H9 (cell line): ENCODE data around the gene EGFR. TPM values are rescaled to one million over a fixed set of nuclear protein-coding genes. Genes with fewer than 3 reads are reported as not detected.

Experiments used
- DNase-seq: peaks from one replicate; pipeline ENCODE4 v3.0.0-alpha.2; 2017
- H2AFZ ChIP-seq: one replicate; pipeline ENCODE4 v1.6.1; 2013; ENCODE audit warnings: mild to moderate bottlenecking, low read length, control low read depth, moderate library complexity
- H2AK5ac ChIP-seq: 2 replicates; pipeline ENCODE4 v1.6.1; 2013; ENCODE audit warnings: low read length, control low read depth, mixed read lengths; ENCODE audit not compliant: insufficient read length
- H2BK120ac ChIP-seq: one replicate; pipeline ENCODE4 v1.6.1; 2013; ENCODE audit warnings: low read depth, mild to moderate bottlenecking, low read length, control low read depth, inconsistent platforms; ENCODE audit not compliant: poor library complexity, severe bottlenecking
- H2BK12ac ChIP-seq: 2 replicates; pipeline ENCODE4 v1.6.1; 2013; ENCODE audit warnings: low read length, control low read depth, mixed read lengths, low read depth; ENCODE audit not compliant: insufficient read length
- H2BK15ac ChIP-seq: 2 replicates; pipeline ENCODE4 v1.6.1; 2013; ENCODE audit warnings: low read depth, low read length, control low read depth
- H2BK20ac ChIP-seq: one replicate; pipeline ENCODE4 v1.6.1; 2013; ENCODE audit warnings: low read depth, mild to moderate bottlenecking, low read length, control low read depth, inconsistent platforms; ENCODE audit not compliant: poor library complexity, severe bottlenecking
- H2BK5ac ChIP-seq: 2 replicates; pipeline ENCODE4 v1.6.1; 2013; ENCODE audit warnings: low read length, control low read depth, mixed read lengths; ENCODE audit not compliant: insufficient read length
- H3K14ac ChIP-seq: 2 replicates; pipeline ENCODE4 v1.6.1; 2013; ENCODE audit warnings: low read length, control low read depth; ENCODE audit not compliant: insufficient read depth
- H3K18ac ChIP-seq: 2 replicates; pipeline ENCODE4 v1.6.1; 2013; ENCODE audit warnings: low read depth, mild to moderate bottlenecking, mixed read lengths, low read length, control low read depth; ENCODE audit not compliant: insufficient read length
- H3K23ac ChIP-seq: 2 replicates; pipeline ENCODE4 v1.6.1; 2013; ENCODE audit warnings: low read length, control low read depth, mixed read lengths, low read depth; ENCODE audit not compliant: insufficient read length
- H3K23me2 ChIP-seq: 2 replicates; pipeline ENCODE4 v1.6.1; 2013; ENCODE audit warnings: low read depth, mild to moderate bottlenecking, mixed read lengths, low read length, control low read depth; ENCODE audit not compliant: insufficient read length, poor library complexity, severe bottlenecking
- H3K27ac ChIP-seq: 2 replicates; pipeline ENCODE4 v1.5.1; 2013; ENCODE audit warnings: low read length, control low read depth, mixed read lengths, low read depth; ENCODE audit not compliant: insufficient read length
- H3K27me3 ChIP-seq: 2 replicates; pipeline ENCODE4 v1.6.1; 2013; ENCODE audit warnings: low read length, control low read depth, inconsistent platforms; ENCODE audit not compliant: insufficient read depth
- H3K4ac ChIP-seq: 2 replicates; pipeline ENCODE4 v1.6.1; 2013; ENCODE audit warnings: low read depth, mild to moderate bottlenecking, control low read depth, inconsistent platforms, low read length, moderate library complexity
- H3K4me1 ChIP-seq: 2 replicates; pipeline ENCODE4 v1.6.1; 2013; ENCODE audit warnings: low read length, control low read depth, inconsistent platforms; ENCODE audit not compliant: insufficient read depth
- H3K4me2 ChIP-seq: 2 replicates; pipeline ENCODE4 v1.6.1; 2013; ENCODE audit warnings: low read length, control low read depth, mixed read lengths; ENCODE audit not compliant: insufficient read length, insufficient read depth
- H3K56ac ChIP-seq: 2 replicates; pipeline ENCODE4 v1.6.1; 2013; ENCODE audit warnings: low read depth, mild to moderate bottlenecking, mixed read lengths, low read length, control low read depth; ENCODE audit not compliant: insufficient read length
- H3K79me1 ChIP-seq: 2 replicates; pipeline ENCODE4 v1.6.1; 2013; ENCODE audit warnings: low read depth, mild to moderate bottlenecking, moderate library complexity, low read length, control low read depth, inconsistent platforms; ENCODE audit not compliant: insufficient read depth, poor library complexity, severe bottlenecking
- H3K79me2 ChIP-seq: 2 replicates; pipeline ENCODE4 v1.6.1; 2013; ENCODE audit warnings: low read length, control low read depth, inconsistent platforms; ENCODE audit not compliant: insufficient read depth
- H3K9ac ChIP-seq: 2 replicates; pipeline ENCODE4 v1.6.1; 2013; ENCODE audit warnings: low read length, control low read depth, mixed read lengths; ENCODE audit not compliant: insufficient read length; ENCODE audit errors: extremely low read depth
- H3K9me3 ChIP-seq: one replicate; pipeline ENCODE4 v1.6.1; 2013; ENCODE audit warnings: low read depth, low read length, inconsistent platforms; ENCODE audit not compliant: control insufficient read depth
- H3T11ph ChIP-seq: one replicate; pipeline ENCODE4 v1.6.1; 2013; ENCODE audit warnings: mild to moderate bottlenecking, low read length, control low read depth, inconsistent platforms
- H4K20me1 ChIP-seq: one replicate; pipeline ENCODE4 v1.6.1; 2013; ENCODE audit not compliant: control insufficient read depth, insufficient read length, insufficient read depth
- H4K5ac ChIP-seq: 2 replicates; pipeline ENCODE4 v1.6.1; 2013; ENCODE audit warnings: low read depth, mild to moderate bottlenecking, mixed read lengths, low read length, control low read depth; ENCODE audit not compliant: insufficient read length
- H4K8ac ChIP-seq: replicated peaks from 2 replicates; pipeline ENCODE4 v1.6.1; 2013; ENCODE audit warnings: low read length, control low read depth, mixed read lengths, low read depth; ENCODE audit not compliant: insufficient read length
- H4K91ac ChIP-seq: 2 replicates; pipeline ENCODE4 v1.6.1; 2013; ENCODE audit warnings: low read depth, mild to moderate bottlenecking, moderate library complexity, mixed read lengths, low read length, control low read depth; ENCODE audit not compliant: insufficient read length
- H3K27ac Mint-ChIP-seq, 3 experiments: 2 replicates in 2 of 3; 3 replicates in 1 of 3; pipeline ENCODE4 v1.8.0; 2020 to 2021; ENCODE audit warnings: mixed read lengths in 3 of 3, mild to moderate bottlenecking in 1 of 3, moderate library complexity in 1 of 3
- H3K27me3 Mint-ChIP-seq: 2 replicates; pipeline ENCODE4 v1.8.0; 2021; ENCODE audit warnings: low read depth, mild to moderate bottlenecking, moderate library complexity, mixed read lengths
- H3K36me3 Mint-ChIP-seq, 3 experiments: 2 replicates in 2 of 3; 3 replicates in 1 of 3; pipeline ENCODE4 v1.8.0; 2020 to 2021; ENCODE audit warnings: low read depth in 3 of 3, mixed read lengths in 3 of 3; ENCODE audit not compliant: insufficient read depth in 1 of 3
- H3K4me1 Mint-ChIP-seq, 2 experiments: 2 replicates each; pipeline ENCODE4 v1.8.0; 2020; ENCODE audit warnings: mixed read lengths in 2 of 2
- H3K4me3 Mint-ChIP-seq, 2 experiments: 2 replicates in 1 of 2; 3 replicates in 1 of 2; pipeline ENCODE4 v1.8.0; 2020 to 2021; ENCODE audit warnings: mild to moderate bottlenecking in 2 of 2, mixed read lengths in 2 of 2, moderate library complexity in 1 of 2
- H3K9me3 Mint-ChIP-seq, 2 experiments: 2 replicates in 1 of 2; 3 replicates in 1 of 2; pipeline ENCODE4 v1.8.0; 2020; ENCODE audit warnings: mild to moderate bottlenecking in 2 of 2, mixed read lengths in 2 of 2, moderate library complexity in 1 of 2
- CTCF ChIP-seq: fragments of 200-600 bp; sonication (generic); conservative IDR thresholded peaks from 3 replicates; pipeline ENCODE4 v1.8.0; 2021; ENCODE audit warnings: antibody characterized with exemption, mild to moderate bottlenecking
- WGBS: extraction: QIAGEN DNeasy Blood & Tissue Kit; methylation state at CpG from one replicate; pipeline ENCODE4 v1.1.7; 2013; ENCODE audit warnings: missing lambda C conversion rate, low lambda C conversion rate, mixed read lengths; ENCODE audit not compliant: insufficient read length; ENCODE audit errors: extremely low coverage; 5-methylcytosine and 5-hydroxymethylcytosine counted together
- total RNA-seq: library from RNA; stranded (reverse); gene quantifications from 2 replicates; pipeline ENCODE4 v1.2.1, GENCODE V29; 2021

Gene EGFR
- total RNA-seq, 1 experiment from 2014 or later, result 3.3 TPM

DNA sequence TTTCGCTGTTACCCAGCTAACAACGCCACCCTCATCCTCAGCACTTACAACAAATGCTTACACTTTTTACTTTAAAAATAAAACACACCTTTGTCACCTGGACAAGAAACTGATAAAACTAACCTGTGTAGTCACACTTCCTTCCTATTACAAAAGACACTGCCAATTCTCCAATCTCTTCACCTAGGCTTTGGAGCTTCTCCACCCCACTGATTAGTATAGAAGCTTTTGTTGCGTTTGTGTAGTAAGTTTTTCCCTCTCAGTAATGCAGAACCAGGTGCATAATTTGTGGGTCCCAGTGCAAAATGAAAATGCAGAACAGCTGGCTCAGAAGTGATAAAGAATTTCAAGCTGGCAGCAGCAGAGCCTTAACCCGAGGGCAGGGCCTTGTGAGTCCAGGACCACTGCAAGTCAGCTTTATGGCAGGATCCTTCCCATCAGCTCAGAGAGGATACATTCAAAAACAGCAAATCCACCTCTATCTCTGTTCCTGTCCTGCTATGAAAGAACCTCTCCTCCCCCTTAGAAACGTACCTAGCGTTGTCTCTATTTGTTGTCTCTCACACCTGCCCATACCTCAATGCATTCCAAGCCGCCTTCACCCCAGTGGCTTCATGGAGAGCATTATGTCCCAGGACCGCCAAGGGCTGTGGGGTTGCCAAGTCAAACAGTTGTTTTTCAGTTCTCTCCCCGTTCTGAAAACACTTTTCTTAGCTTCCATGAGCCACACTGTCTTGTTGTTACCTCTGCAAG, 40.3 kb upstream of the EGFR start:
- Histone ChIP-seq H3K9ac (no peak overlapping the region), H2AK5ac (no peak overlapping the region), H3T11ph (no peak overlapping the region), H3K23ac (no peak overlapping the region), H3K18ac (no peak overlapping the region), H3K56ac (no peak overlapping the region), H2BK15ac (no peak overlapping the region), H3K27me3 (no peaks in the 10 kb centered on the region), H4K5ac (no peak overlapping the region), H4K91ac (no peak overlapping the region), H2BK120ac (no peak overlapping the region), H3K79me2 (no peaks in the 10 kb centered on the region), H3K4ac (no peak overlapping the region), H3K4me1 (0 out of 2 replicates have a peak, but pooled peaks cover 4% of the 10 kb centered on the region), H3K27ac (no peak overlapping the region), H3K14ac (no peak overlapping the region), H3K79me1 (no peaks in the 10 kb centered on the region), H4K20me1 (no peaks in the 10 kb centered on the region), H3K4me2 (no peak overlapping the region), H2BK12ac (no peak overlapping the region), H3K23me2 (no peaks in the 10 kb centered on the region), H2BK20ac (no peak overlapping the region), H2BK5ac (no peak overlapping the region), H3K9me3 (no peaks in the 10 kb centered on the region), H4K8ac (no peak overlapping the region), H2AFZ (no peak overlapping the region)
- Mint-ChIP-seq H3K36me3 (no peaks in the 10 kb centered on the region), H3K4me1 (peaks cover 4 to 9% of the 10 kb centered on the region in 2 experiments; a peak in 3 of 4 replicates), H3K27me3 (no peaks in the 10 kb centered on the region), H3K4me3 (no peak overlapping the region), H3K9me3 (peaks cover 0 to 2% of the 10 kb centered on the region in 2 experiments; a peak in 2 of 5 replicates), H3K27ac (peak overlapping the region in 1 of 3 experiments; percentile 39; a peak in 1 of 7 replicates)
- no peak for DNase-seq
- TF ChIP-seq CTCF, result no peak
- WGBS, result no CpG with 5 or more reads among the region's 9 CpGs
